Liver (tissue), 3 donors: Measurements from ENCODE around the gene SLIT3.

Source experiments
- CTCF ChIP-seq: fragments of 150-350 bp; IDR thresholded peaks from 2 replicates; pipeline ENCODE4 v1.5.1; 2017; ENCODE audit warnings: improper control_type of control experiment, low read depth, low read length; ENCODE audit not compliant: missing input control
- FOXA1 ChIP-seq: IDR thresholded peaks from 2 replicates; pipeline ENCODE4 v1.6.1; 2016; ENCODE audit warnings: antibody characterized with exemption
- MAX ChIP-seq: IDR thresholded peaks from 2 replicates; pipeline ENCODE4 v1.6.1; 2016; ENCODE audit warnings: antibody characterized with exemption
- TAF1 ChIP-seq: conservative IDR thresholded peaks from 2 replicates; pipeline ENCODE4 v1.6.1; 2016; ENCODE audit warnings: antibody characterized with exemption, mild to moderate bottlenecking
- TF ChIP-seq, protein P1 (sequence below): IDR thresholded peaks from 2 replicates; pipeline ENCODE4 v1.6.1; 2016; ENCODE audit warnings: antibody characterized with exemption
- TF ChIP-seq, protein P2 (sequence below): IDR thresholded peaks from 2 replicates; pipeline ENCODE4 v1.6.1; 2016; ENCODE audit warnings: antibody characterized with exemption, mild to moderate bottlenecking
- donor health status: healthy.
- donor health status: healthy.

DNA sequence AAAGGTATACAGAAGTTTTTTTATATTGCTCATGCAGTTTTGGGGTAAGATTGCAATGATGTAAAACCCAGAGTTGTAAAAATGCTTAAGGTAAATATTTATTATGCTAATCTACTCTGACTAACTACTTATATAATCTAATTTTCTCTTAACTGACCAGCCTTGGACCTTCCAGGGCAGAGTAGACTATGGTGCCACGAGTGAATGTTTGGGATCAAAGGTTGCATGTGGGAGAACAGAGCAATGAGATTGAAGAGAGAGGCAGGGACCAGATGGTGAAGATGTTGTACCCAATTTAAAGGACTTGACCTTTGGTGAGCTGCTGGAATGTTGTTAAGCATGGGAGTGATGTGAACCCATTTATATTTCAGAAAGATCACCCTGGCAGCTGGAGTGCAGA is 686.9 kb downstream of the SLIT3 start:
- no peak for TF ChIP-seq CTCF
- TF ChIP-seq, protein P1, sequence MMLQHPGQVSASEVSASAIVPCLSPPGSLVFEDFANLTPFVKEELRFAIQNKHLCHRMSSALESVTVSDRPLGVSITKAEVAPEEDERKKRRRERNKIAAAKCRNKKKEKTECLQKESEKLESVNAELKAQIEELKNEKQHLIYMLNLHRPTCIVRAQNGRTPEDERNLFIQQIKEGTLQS = no peak
- peak; percentile 73 for TF ChIP-seq MAX
- TF ChIP-seq, protein P2, sequence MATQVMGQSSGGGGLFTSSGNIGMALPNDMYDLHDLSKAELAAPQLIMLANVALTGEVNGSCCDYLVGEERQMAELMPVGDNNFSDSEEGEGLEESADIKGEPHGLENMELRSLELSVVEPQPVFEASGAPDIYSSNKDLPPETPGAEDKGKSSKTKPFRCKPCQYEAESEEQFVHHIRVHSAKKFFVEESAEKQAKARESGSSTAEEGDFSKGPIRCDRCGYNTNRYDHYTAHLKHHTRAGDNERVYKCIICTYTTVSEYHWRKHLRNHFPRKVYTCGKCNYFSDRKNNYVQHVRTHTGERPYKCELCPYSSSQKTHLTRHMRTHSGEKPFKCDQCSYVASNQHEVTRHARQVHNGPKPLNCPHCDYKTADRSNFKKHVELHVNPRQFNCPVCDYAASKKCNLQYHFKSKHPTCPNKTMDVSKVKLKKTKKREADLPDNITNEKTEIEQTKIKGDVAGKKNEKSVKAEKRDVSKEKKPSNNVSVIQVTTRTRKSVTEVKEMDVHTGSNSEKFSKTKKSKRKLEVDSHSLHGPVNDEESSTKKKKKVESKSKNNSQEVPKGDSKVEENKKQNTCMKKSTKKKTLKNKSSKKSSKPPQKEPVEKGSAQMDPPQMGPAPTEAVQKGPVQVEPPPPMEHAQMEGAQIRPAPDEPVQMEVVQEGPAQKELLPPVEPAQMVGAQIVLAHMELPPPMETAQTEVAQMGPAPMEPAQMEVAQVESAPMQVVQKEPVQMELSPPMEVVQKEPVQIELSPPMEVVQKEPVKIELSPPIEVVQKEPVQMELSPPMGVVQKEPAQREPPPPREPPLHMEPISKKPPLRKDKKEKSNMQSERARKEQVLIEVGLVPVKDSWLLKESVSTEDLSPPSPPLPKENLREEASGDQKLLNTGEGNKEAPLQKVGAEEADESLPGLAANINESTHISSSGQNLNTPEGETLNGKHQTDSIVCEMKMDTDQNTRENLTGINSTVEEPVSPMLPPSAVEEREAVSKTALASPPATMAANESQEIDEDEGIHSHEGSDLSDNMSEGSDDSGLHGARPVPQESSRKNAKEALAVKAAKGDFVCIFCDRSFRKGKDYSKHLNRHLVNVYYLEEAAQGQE = no peak
- TF ChIP-seq TAF1 = no peak
- peak; percentile 21 for TF ChIP-seq FOXA1
